GM12878 (cell line): ENCODE measurements around the gene DCUN1D4. TPM values are rescaled to one million over a fixed set of nuclear protein-coding genes. Genes with fewer than 3 reads are reported as not detected.

ENCODE experiments used
- ATAC-seq: fragments of 200-7000 bp; cut with Tn5 transposase; 3 replicates; pipeline ENCODE4 v1.9.1; 2020; ENCODE audit warnings: mild to moderate bottlenecking, moderate library complexity
- BruUV-seq: library from RNA; stranded (reverse); fragments of 400-500 nt; replicated peaks from 2 replicates; lab custom pipeline; 2021; lab: Mats Ljungman, UMichigan
- CTCF ChIA-PET: fragments of 300-600 bp; sonication (Branson Sonifier 250); formaldehyde crosslinking; extraction: SDS; loops from one replicate; lab custom pipeline; 2021; ENCODE audit warnings: inconsistent platforms; lab: Yijun Ruan, JAX
- POLR2A ChIA-PET: fragments of 350-600 bp; formaldehyde crosslinking; extraction: SDS; loops from one replicate; lab custom pipeline; 2021; ENCODE audit warnings: inconsistent platforms; lab: Charles Lee
- RAD21 ChIA-PET: fragments of 300-600 bp; sonication (Branson Sonifier 250); formaldehyde crosslinking; loops from one replicate; lab custom pipeline; 2023; ENCODE audit warnings: antibody characterized with exemption; ENCODE audit not compliant: unreplicated experiment; lab: Charles Lee
- SMC1A ChIA-PET: fragments of 300-600 bp; sonication (Branson Sonifier 250); formaldehyde crosslinking; loops from one replicate; lab custom pipeline; 2023; ENCODE audit not compliant: unreplicated experiment, uncharacterized antibody; lab: Charles Lee
- DNase-seq: peaks from one replicate; pipeline ENCODE4 v3.0.0-alpha.2; 2011; ENCODE audit warnings: low read depth, low spot score
- FAIRE-seq: peaks from 3 replicates; lab custom pipeline; 2011; peaks lifted over from hg19 to GRCh38; lab: Jason Lieb, UNC
- H2AFZ ChIP-seq: 2 replicates; pipeline ENCODE4 v1.6.0; 2011; ENCODE audit warnings: low read depth, low read length, control low read depth; ENCODE audit not compliant: control insufficient read depth
- H3K27ac ChIP-seq: 2 replicates; pipeline ENCODE4 v1.5.1; 2011; ENCODE audit warnings: control low read depth; ENCODE audit not compliant: control insufficient read depth, insufficient read depth
- H3K27me3 ChIP-seq, 2 experiments: replicated peaks in 1 of 2; 2 replicates each; pipeline versions ENCODE4 v1.6.0 to v1.6.1; 2011; ENCODE audit warnings: low read length in 1 of 2; ENCODE audit not compliant: control insufficient read depth in 2 of 2, insufficient read depth in 2 of 2
- H3K36me3 ChIP-seq, 2 experiments: 2 replicates each; pipeline ENCODE4 v1.5.1; 2011; ENCODE audit warnings: low read length in 1 of 2; ENCODE audit not compliant: control insufficient read depth in 2 of 2, insufficient read depth in 2 of 2
- H3K4me1 ChIP-seq: 2 replicates; pipeline ENCODE4 v1.6.1; 2011; ENCODE audit warnings: mild to moderate bottlenecking, low read length, moderate library complexity, mixed read lengths; ENCODE audit not compliant: control insufficient read depth, insufficient read depth
- H3K4me2 ChIP-seq: 2 replicates; pipeline ENCODE4 v1.6.0; 2011; ENCODE audit warnings: control low read depth; ENCODE audit not compliant: control insufficient read depth, insufficient read depth
- H3K4me3 ChIP-seq: fragments of 200-600 bp; sonication (generic); 2 replicates; pipeline ENCODE4 v1.5.1; 2016
- H3K79me2 ChIP-seq: 2 replicates; pipeline ENCODE4 v1.6.0; 2011; ENCODE audit warnings: low read length; ENCODE audit not compliant: control insufficient read depth, insufficient read depth
- H3K9ac ChIP-seq: 2 replicates; pipeline ENCODE4 v1.8.0; 2011; ENCODE audit warnings: low read length, control low read depth, mixed read lengths; ENCODE audit not compliant: control insufficient read depth, insufficient read depth
- H3K9me3 ChIP-seq: replicated peaks from 3 replicates; pipeline ENCODE4 v1.5.1; 2011; ENCODE audit warnings: mild to moderate bottlenecking, low read length; ENCODE audit not compliant: control insufficient read depth, insufficient read depth
- H4K20me1 ChIP-seq: 2 replicates; pipeline ENCODE4 v1.6.0; 2011; ENCODE audit not compliant: control insufficient read depth, insufficient read depth
- CBX5 ChIP-seq: sonication (generic); IDR thresholded peaks from 2 replicates; pipeline ENCODE4 v1.6.1; 2016; ENCODE audit warnings: low read depth, moderate library complexity, mild to moderate bottlenecking, inconsistent platforms
- CREB1 ChIP-seq: IDR thresholded peaks from 2 replicates; pipeline ENCODE4 v1.6.1; 2012; ENCODE audit warnings: low read depth, mild to moderate bottlenecking, inconsistent platforms
- CREM ChIP-seq: IDR thresholded peaks from 2 replicates; pipeline ENCODE4 v1.6.1; 2014; ENCODE audit warnings: antibody characterized with exemption, low read depth
- DPF2 ChIP-seq: fragments of 450-650 bp; IDR thresholded peaks from 2 replicates; pipeline ENCODE4 v1.6.1; 2017; ENCODE audit warnings: mild to moderate bottlenecking
- EGR1 ChIP-seq, 2 experiments: IDR thresholded peaks; 1 replicate in 1 of 2; 2 replicates in 1 of 2; pipeline ENCODE4 v1.6.1; 2011 to 2012; ENCODE audit warnings: low read depth in 2 of 2, low read length in 2 of 2, borderline replicate concordance in 1 of 2, mild to moderate bottlenecking in 1 of 2, moderate library complexity in 1 of 2
- EZH2 ChIP-seq: IDR thresholded peaks from 2 replicates; pipeline ENCODE4 v1.6.1; 2012; ENCODE audit warnings: low read depth, mild to moderate bottlenecking, control low read depth, inconsistent platforms, low read length, borderline replicate concordance; ENCODE audit not compliant: control insufficient read depth
- HDGF ChIP-seq: fragments of 450-650 bp; IDR thresholded peaks from 2 replicates; pipeline ENCODE4 v1.6.1; 2016; ENCODE audit warnings: antibody characterized with exemption
- HSF1 ChIP-seq: fragments of 150-350 bp; IDR thresholded peaks from 2 replicates; pipeline ENCODE4 v1.6.1; 2014; ENCODE audit warnings: mild to moderate bottlenecking, low read depth, low read length
- JUNB ChIP-seq: IDR thresholded peaks from 2 replicates; pipeline ENCODE4 v1.6.1; 2016; ENCODE audit warnings: antibody characterized with exemption, mild to moderate bottlenecking
- MEF2A ChIP-seq: IDR thresholded peaks from 2 replicates; pipeline ENCODE4 v1.6.1; 2011; ENCODE audit warnings: low read depth, mild to moderate bottlenecking, low read length, moderate library complexity; ENCODE audit not compliant: insufficient read depth
- MEF2B ChIP-seq: fragments of 450-650 bp; IDR thresholded peaks from 2 replicates; pipeline ENCODE4 v1.6.1; 2018; ENCODE audit warnings: mild to moderate bottlenecking, moderate library complexity; ENCODE audit not compliant: partially characterized antibody, poor library complexity, severe bottlenecking
- MYC ChIP-seq: IDR thresholded peaks from 2 replicates; pipeline ENCODE4 v1.6.1; 2011; ENCODE audit warnings: mild to moderate bottlenecking, low read length, moderate library complexity, inconsistent platforms; ENCODE audit not compliant: insufficient read depth, insufficient replicate concordance, insufficient read length, severe bottlenecking
- NR2C1 ChIP-seq: fragments of 450-650 bp; IDR thresholded peaks from 2 replicates; pipeline ENCODE4 v1.6.1; 2017; ENCODE audit warnings: antibody characterized with exemption, mild to moderate bottlenecking, moderate library complexity
- NRF1 ChIP-seq: conservative IDR thresholded peaks from 2 replicates; pipeline ENCODE4 v1.6.1; 2011; ENCODE audit warnings: mild to moderate bottlenecking, low read depth, low read length, improper control_type of control experiment
- TARDBP ChIP-seq: IDR thresholded peaks from 2 replicates; pipeline ENCODE4 v1.6.1; 2016; ENCODE audit warnings: borderline replicate concordance
- TBL1XR1 ChIP-seq: IDR thresholded peaks from 2 replicates; pipeline ENCODE4 v1.6.1; 2012; ENCODE audit warnings: low read depth, low read length, improper control_type of control experiment
- YBX1 ChIP-seq: fragments of 450-650 bp; IDR thresholded peaks from 2 replicates; pipeline ENCODE4 v1.6.1; 2016; ENCODE audit warnings: antibody characterized with exemption
- ZNF622 ChIP-seq: fragments of 450-650 bp; IDR thresholded peaks from 2 replicates; pipeline ENCODE4 v1.6.1; 2017; ENCODE audit warnings: mild to moderate bottlenecking, inconsistent platforms
- WGBS: methylation state at CpG from one replicate; pipeline ENCODE4 v1.1.6; 2016; ENCODE audit warnings: low lambda C conversion rate; ENCODE audit not compliant: insufficient replicate concordance, insufficient coverage; ENCODE audit errors: missing lambda C conversion rate; 5-methylcytosine and 5-hydroxymethylcytosine counted together
- in situ Hi-C: fragments of 300-500 bp; cut with MboI; formaldehyde crosslinking; loops from 9 replicates; pipeline ENCODE4 v1.14.3; 2018; ENCODE audit warnings: mixed read lengths
- intact Hi-C: fragments of 100-400 bp; cut with micrococcal nuclease; formaldehyde crosslinking; loops from one replicate; pipeline ENCODE4 v1.14.2; 2022; ENCODE audit not compliant: unreplicated experiment
- polyA plus RNA-seq, 11 experiments: library from polyadenylated mRNA; depleted of rRNA in 4 of 11; unstranded in 6 of 11; stranded (reverse) in 5 of 11; fragments of >200 nt; fragmentation: Nextera tagmentation in 4 of 11; fragmentation: Illumina TruSeq in 1 of 11; extraction: Ambion mirVana in 4 of 11; extraction: Trizol in 1 of 11; gene quantifications; 1 replicate in 1 of 11; 2 replicates in 10 of 11; pipeline versions ENCODE4 v1.2.1 to v1.2.3, GENCODE V29; 2011 to 2016; ENCODE audit warnings: inconsistent platforms in 2 of 11, missing spikeins in 2 of 11, low read depth in 1 of 11
- total RNA-seq, 4 experiments: library from RNA; depleted of rRNA in 3 of 4; stranded (reverse); fragments of >200 nt in 3 of 4; fragmentation: Illumina TruSeq in 1 of 4; extraction: Trizol in 1 of 4; gene quantifications; 2 replicates each; pipeline versions ENCODE4 v1.2.1 to v1.2.3, GENCODE V29; 2013 to 2021
- TF ChIP-seq, protein P1 (sequence below): fragments of 450-650 bp; formaldehyde crosslinking; IDR thresholded peaks from 2 replicates; pipeline ENCODE4 v1.4.0; 2020; ENCODE audit warnings: mild to moderate bottlenecking, moderate library complexity

Gene DCUN1D4
- total and polyA plus RNA-seq, 10 of the 15 experiments (the other 5 are each of a cell fraction or from before 2014, with no cell fraction given) = 7.1 to 62.6 (median 16.8) TPM

- TF ChIP-seq HSF1 = no peak
- TF ChIP-seq MYC = no peak
- TF ChIP-seq TBL1XR1 = no peak
- TF ChIP-seq NRF1 = no peak
- no peak for TF ChIP-seq YBX1
- TF ChIP-seq NR2C1 = no peak
- no peak for TF ChIP-seq EZH2
- no peak for TF ChIP-seq MEF2A
- no peak for TF ChIP-seq TARDBP
Observed at GRCh38 chr4:51825341-51825740, 17.6 kb upstream of the DCUN1D4 start (continued).

GRCh38 chr4:51830156-51830720 lies 12.7 kb upstream of the DCUN1D4 start:
- Histone ChIP-seq H3K9me3 (no peaks in the 10 kb centered on the region), H3K27me3 (no peaks in the 10 kb centered on the region), H4K20me1 (no peaks in the 10 kb centered on the region), H3K36me3 (no peaks in the 10 kb centered on the region), H3K4me1 (no peaks in the 10 kb centered on the region), H3K79me2 (no peaks in the 10 kb centered on the region), H3K9ac (no peak overlapping the region), H2AFZ (no peak overlapping the region), H3K4me2 (no peak overlapping the region), H3K4me3 (no peak overlapping the region), H3K27ac (no peak overlapping the region)
- RAD21 ChIA-PET = no interaction called here
- in situ Hi-C loops = no loop called here
- DNase-seq = no peak
- intact Hi-C loops = no loop called here
- SMC1A ChIA-PET = interaction anchor here (1.7 to 1.8 kb wide), 3 partner anchors 12 to 196 kb away, joined by 4 to 6 read pairs (median 5); partner anchors contain the start of gene DCUN1D4
- no TSS peak for BruUV-seq
- CTCF ChIA-PET = no interaction called here
- POLR2A ChIA-PET = no interaction called here
- ATAC-seq = no peak
- FAIRE-seq = no peak
- WGBS = 2% methylated on average over 3 of the region's 3 CpGs
- TF ChIP-seq CREB1 = no peak
- TF ChIP-seq HDGF = no peak
- no peak for TF ChIP-seq JUNB
- TF ChIP-seq NR2C1 = no peak
- no peak for TF ChIP-seq TBL1XR1
- TF ChIP-seq CREM = no peak
- TF ChIP-seq, protein P1, sequence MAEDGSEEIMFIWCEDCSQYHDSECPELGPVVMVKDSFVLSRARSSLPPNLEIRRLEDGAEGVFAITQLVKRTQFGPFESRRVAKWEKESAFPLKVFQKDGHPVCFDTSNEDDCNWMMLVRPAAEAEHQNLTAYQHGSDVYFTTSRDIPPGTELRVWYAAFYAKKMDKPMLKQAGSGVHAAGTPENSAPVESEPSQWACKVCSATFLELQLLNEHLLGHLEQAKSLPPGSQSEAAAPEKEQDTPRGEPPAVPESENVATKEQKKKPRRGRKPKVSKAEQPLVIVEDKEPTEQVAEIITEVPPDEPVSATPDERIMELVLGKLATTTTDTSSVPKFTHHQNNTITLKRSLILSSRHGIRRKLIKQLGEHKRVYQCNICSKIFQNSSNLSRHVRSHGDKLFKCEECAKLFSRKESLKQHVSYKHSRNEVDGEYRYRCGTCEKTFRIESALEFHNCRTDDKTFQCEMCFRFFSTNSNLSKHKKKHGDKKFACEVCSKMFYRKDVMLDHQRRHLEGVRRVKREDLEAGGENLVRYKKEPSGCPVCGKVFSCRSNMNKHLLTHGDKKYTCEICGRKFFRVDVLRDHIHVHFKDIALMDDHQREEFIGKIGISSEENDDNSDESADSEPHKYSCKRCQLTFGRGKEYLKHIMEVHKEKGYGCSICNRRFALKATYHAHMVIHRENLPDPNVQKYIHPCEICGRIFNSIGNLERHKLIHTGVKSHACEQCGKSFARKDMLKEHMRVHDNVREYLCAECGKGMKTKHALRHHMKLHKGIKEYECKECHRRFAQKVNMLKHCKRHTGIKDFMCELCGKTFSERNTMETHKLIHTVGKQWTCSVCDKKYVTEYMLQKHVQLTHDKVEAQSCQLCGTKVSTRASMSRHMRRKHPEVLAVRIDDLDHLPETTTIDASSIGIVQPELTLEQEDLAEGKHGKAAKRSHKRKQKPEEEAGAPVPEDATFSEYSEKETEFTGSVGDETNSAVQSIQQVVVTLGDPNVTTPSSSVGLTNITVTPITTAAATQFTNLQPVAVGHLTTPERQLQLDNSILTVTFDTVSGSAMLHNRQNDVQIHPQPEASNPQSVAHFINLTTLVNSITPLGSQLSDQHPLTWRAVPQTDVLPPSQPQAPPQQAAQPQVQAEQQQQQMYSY (CRISPR knock-in tag) = no peak
- TF ChIP-seq ZNF622 = no peak
- TF ChIP-seq EGR1 (IDR thresholded peaks at IDR 0.05; ENCODE audit: borderline replicate concordance in 1 of 2, low read depth in 2 of 2, low read length in 2 of 2) = no peak
- TF ChIP-seq DPF2 = no peak
- TF ChIP-seq MEF2B = no peak
- TF ChIP-seq CBX5 = no peak
